CD14-positive monocyte (primary cell): ENCODE measurements around the gene SERBP1. TPM values are rescaled to one million over a fixed set of nuclear protein-coding genes. Genes with fewer than 3 reads are reported as not detected.

Experiments
- DNase-seq, 3 donors: peaks; one replicate each; pipeline ENCODE4 v3.0.0-alpha.2; 2011 to 2022
- H2AFZ ChIP-seq: 2 replicates; pipeline ENCODE4 v1.6.0; 2012; ENCODE audit warnings: mild to moderate bottlenecking, low read depth, low read length, inconsistent platforms; ENCODE audit not compliant: insufficient read depth, poor library complexity, severe bottlenecking
- H3K27ac ChIP-seq, 2 donors: 1 replicate in 1 of 2; 2 replicates in 1 of 2; pipeline ENCODE4 v1.5.1; 2012 to 2013; ENCODE audit warnings: low read length in 2 of 2, control low read depth in 1 of 2, inconsistent platforms in 1 of 2, low read depth in 1 of 2, mild to moderate bottlenecking in 1 of 2
- H3K27me3 ChIP-seq, 2 donors: one replicate each; pipeline versions ENCODE4 v1.6.0 to v1.6.1; 2011 to 2013; ENCODE audit warnings: low read length in 2 of 2; ENCODE audit not compliant: control insufficient read depth in 2 of 2, insufficient read depth in 2 of 2
- H3K36me3 ChIP-seq, 2 donors: replicated peaks in 1 of 2; 1 replicate in 1 of 2; 2 replicates in 1 of 2; pipeline versions ENCODE4 v1.5.1 to v1.6.1; 2012 to 2013; ENCODE audit warnings: low read length in 2 of 2, control low read depth in 1 of 2, inconsistent platforms in 1 of 2, mild to moderate bottlenecking in 1 of 2; ENCODE audit not compliant: insufficient read depth in 2 of 2, control insufficient read depth in 1 of 2
- H3K4me1 ChIP-seq, 2 donors: 1 replicate in 1 of 2; 2 replicates in 1 of 2; pipeline versions ENCODE4 v1.5.1 to v1.6.1; 2012 to 2013; ENCODE audit warnings: low read length in 2 of 2, control low read depth in 1 of 2, inconsistent platforms in 1 of 2, mild to moderate bottlenecking in 1 of 2, moderate library complexity in 1 of 2; ENCODE audit not compliant: insufficient read depth in 2 of 2, control insufficient read depth in 1 of 2
- H3K4me2 ChIP-seq: replicated peaks from 2 replicates; pipeline ENCODE3; 2012; ENCODE audit warnings: low read length, moderate library complexity, mild to moderate bottlenecking; ENCODE audit not compliant: poor library complexity, severe bottlenecking; ENCODE audit errors: extremely low read depth
- H3K4me3 ChIP-seq, 3 experiments: fragments of 200-600 bp in 1 of 3; sonication (generic) in 1 of 3; replicated peaks in 1 of 3; 1 replicate in 2 of 3; 2 replicates in 1 of 3; pipeline ENCODE4 v1.5.1; 2011 to 2013; ENCODE audit warnings: low read length in 3 of 3, mild to moderate bottlenecking in 3 of 3, control low read depth in 2 of 3, low read depth in 2 of 3, inconsistent platforms in 1 of 3, moderate library complexity in 1 of 3
- H3K79me2 ChIP-seq: 2 replicates; pipeline ENCODE4 v1.6.0; 2012; ENCODE audit warnings: mild to moderate bottlenecking, control low read depth, inconsistent platforms, low read length, moderate library complexity; ENCODE audit not compliant: insufficient read depth
- H3K9ac ChIP-seq: 2 replicates; pipeline ENCODE4 v1.6.0; 2017; ENCODE audit warnings: low read length, mild to moderate bottlenecking; ENCODE audit not compliant: insufficient read depth, poor library complexity, severe bottlenecking
- H3K9me3 ChIP-seq, 2 donors: replicated peaks in 1 of 2; 1 replicate in 1 of 2; 2 replicates in 1 of 2; pipeline versions ENCODE4 v1.5.1 to v1.6.1; 2012 to 2013; ENCODE audit warnings: low read length in 2 of 2, control low read depth in 1 of 2; ENCODE audit not compliant: control insufficient read depth in 1 of 2, insufficient read depth in 1 of 2
- H4K20me1 ChIP-seq: 2 replicates; pipeline ENCODE4 v1.6.0; 2012; ENCODE audit warnings: mild to moderate bottlenecking, low read length, control low read depth, moderate library complexity; ENCODE audit not compliant: insufficient read depth
- H3K27ac Mint-ChIP-seq, 7 donors: one replicate each; pipeline ENCODE4 v1.8.0; 2020; ENCODE audit warnings: mild to moderate bottlenecking in 7 of 7, mixed read lengths in 7 of 7, moderate library complexity in 6 of 7, inconsistent platforms in 2 of 7
- H3K27me3 Mint-ChIP-seq, 3 donors: one replicate each; pipeline ENCODE4 v1.8.0; 2021 to 2022; ENCODE audit warnings: low read depth in 3 of 3, mild to moderate bottlenecking in 3 of 3, mixed read lengths in 3 of 3, moderate library complexity in 3 of 3, inconsistent platforms in 1 of 3
- H3K36me3 Mint-ChIP-seq, 2 donors: one replicate each; pipeline ENCODE4 v1.8.0; 2020; ENCODE audit warnings: mixed read lengths in 2 of 2, inconsistent platforms in 1 of 2, mild to moderate bottlenecking in 1 of 2
- H3K4me1 Mint-ChIP-seq: one replicate; pipeline ENCODE4 v1.8.0; 2020; ENCODE audit warnings: mild to moderate bottlenecking, mixed read lengths
- H3K4me3 Mint-ChIP-seq, 2 donors: one replicate each; pipeline ENCODE4 v1.8.0; 2020; ENCODE audit warnings: mild to moderate bottlenecking in 2 of 2, mixed read lengths in 2 of 2, moderate library complexity in 1 of 2
- H3K9me3 Mint-ChIP-seq, 7 donors: one replicate each; pipeline ENCODE4 v1.8.0; 2020 to 2022; ENCODE audit warnings: mixed read lengths in 7 of 7, mild to moderate bottlenecking in 6 of 7, moderate library complexity in 6 of 7, inconsistent platforms in 2 of 7
- WGBS: methylation state at CpG from one replicate; pipeline ENCODE4 v1.1.5; 2013; ENCODE audit warnings: missing lambda C conversion rate; ENCODE audit not compliant: insufficient coverage; 5-methylcytosine and 5-hydroxymethylcytosine counted together
- intact Hi-C, 2 donors: fragments of 100-400 bp; cut with micrococcal nuclease; formaldehyde crosslinking; loops; one replicate each; pipeline versions ENCODE4 v1.15.0 to v1.15.1; 2023
- polyA plus RNA-seq, 3 donors: library from polyadenylated mRNA; depleted of rRNA in 1 of 3; unstranded in 2 of 3; stranded (reverse) in 1 of 3; fragments of 300-500 nt in 2 of 3; fragments of >200 nt in 1 of 3; fragmentation: Illumina TruSeq in 2 of 3; gene quantifications; 1 replicate in 2 of 3; 2 replicates in 1 of 3; pipeline ENCODE4 v1.2.3, GENCODE V29; 2012 to 2021
- TF ChIP-seq, protein P1 (sequence below): fragments of 200-600 bp; IDR thresholded peaks from one replicate; pipeline ENCODE4 v1.8.0; 2022; ENCODE audit warnings: antibody characterized with exemption, mild to moderate bottlenecking

The SERBP1 gene
- polyA plus RNA-seq, 3 donors: 38.2 to 78.8 (median 75.3) TPM

DNA sequence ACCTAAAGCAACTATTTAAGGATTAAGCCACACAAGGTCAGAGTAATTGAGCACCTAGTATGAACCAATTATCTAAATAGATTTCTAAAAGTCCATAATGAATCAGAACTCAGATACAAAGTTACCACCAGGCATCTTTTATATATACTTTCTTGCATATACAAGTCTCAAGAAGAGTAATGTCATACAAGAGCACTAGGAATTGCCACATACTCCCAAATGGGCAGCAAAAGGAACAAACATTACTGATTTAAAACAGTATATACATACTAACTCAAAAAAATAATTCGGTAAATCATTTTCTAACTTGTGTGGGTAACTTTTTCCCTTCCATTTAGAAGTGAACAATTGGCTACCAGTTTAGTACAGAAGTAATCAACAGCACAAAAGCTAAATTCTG lies 22.1 kb downstream of the SERBP1 start:
- no peaks in the 10 kb centered on the region for H3K4me1 Mint-ChIP-seq
- no peaks in the 10 kb centered on the region for H3K9me3 ChIP-seq
- H4K20me1 ChIP-seq: peaks cover 7% of the 10 kb centered on the region
- H3K4me2 ChIP-seq: no peak overlapping the region
- H3K27me3 ChIP-seq: no peaks in the 10 kb centered on the region
- WGBS: no CpG with 5 or more reads among the region's 1 CpG
- no peak overlapping the region for H2AFZ ChIP-seq
- no peaks in the 10 kb centered on the region for H3K79me2 ChIP-seq
- H3K36me3 ChIP-seq: peaks cover 27 to 45% of the 10 kb centered on the region in 2 donors
- H3K4me1 ChIP-seq: no peaks in the 10 kb centered on the region
- no peak overlapping the region for H3K4me3 Mint-ChIP-seq
- no peak for DNase-seq
- no peak overlapping the region for H3K27ac Mint-ChIP-seq
- no peaks in the 10 kb centered on the region for H3K9me3 Mint-ChIP-seq
- TF ChIP-seq, protein P1, sequence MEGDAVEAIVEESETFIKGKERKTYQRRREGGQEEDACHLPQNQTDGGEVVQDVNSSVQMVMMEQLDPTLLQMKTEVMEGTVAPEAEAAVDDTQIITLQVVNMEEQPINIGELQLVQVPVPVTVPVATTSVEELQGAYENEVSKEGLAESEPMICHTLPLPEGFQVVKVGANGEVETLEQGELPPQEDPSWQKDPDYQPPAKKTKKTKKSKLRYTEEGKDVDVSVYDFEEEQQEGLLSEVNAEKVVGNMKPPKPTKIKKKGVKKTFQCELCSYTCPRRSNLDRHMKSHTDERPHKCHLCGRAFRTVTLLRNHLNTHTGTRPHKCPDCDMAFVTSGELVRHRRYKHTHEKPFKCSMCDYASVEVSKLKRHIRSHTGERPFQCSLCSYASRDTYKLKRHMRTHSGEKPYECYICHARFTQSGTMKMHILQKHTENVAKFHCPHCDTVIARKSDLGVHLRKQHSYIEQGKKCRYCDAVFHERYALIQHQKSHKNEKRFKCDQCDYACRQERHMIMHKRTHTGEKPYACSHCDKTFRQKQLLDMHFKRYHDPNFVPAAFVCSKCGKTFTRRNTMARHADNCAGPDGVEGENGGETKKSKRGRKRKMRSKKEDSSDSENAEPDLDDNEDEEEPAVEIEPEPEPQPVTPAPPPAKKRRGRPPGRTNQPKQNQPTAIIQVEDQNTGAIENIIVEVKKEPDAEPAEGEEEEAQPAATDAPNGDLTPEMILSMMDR: no peak
- H3K27ac ChIP-seq: no peak overlapping the region
- no peak overlapping the region for H3K9ac ChIP-seq
- no peak overlapping the region for H3K4me3 ChIP-seq
- H3K36me3 Mint-ChIP-seq: peaks cover 27 to 35% of the 10 kb centered on the region in 2 donors
- H3K27me3 Mint-ChIP-seq: no peaks in the 10 kb centered on the region
- intact Hi-C loops: no loop called here

- Histone ChIP-seq H3K27me3 (no peaks in the 10 kb centered on the region), H2AFZ (no peak overlapping the region), H3K9ac (no peak overlapping the region), H3K79me2 (no peaks in the 10 kb centered on the region), H3K9me3 (no peaks in the 10 kb centered on the region), H3K4me1 (no peaks in the 10 kb centered on the region), H3K4me2 (no peak overlapping the region), H4K20me1 (peaks cover 7% of the 10 kb centered on the region), H3K27ac (no peak overlapping the region), H3K36me3 (peaks cover 24 to 40% of the 10 kb centered on the region in 2 donors), H3K4me3 (no peak overlapping the region)
- no peak for DNase-seq
- Mint-ChIP-seq H3K4me1 (no peaks in the 10 kb centered on the region), H3K9me3 (no peaks in the 10 kb centered on the region), H3K4me3 (no peak overlapping the region), H3K27me3 (no peaks in the 10 kb centered on the region), H3K36me3 (peaks cover 24 to 32% of the 10 kb centered on the region in 2 donors), H3K27ac (no peak overlapping the region)
- intact Hi-C loops: no loop called here
- TF ChIP-seq, protein P1: no peak
- 100% methylated on average over 3 of the region's 5 CpGs for WGBS
These were observed 22.7 kb downstream of the SERBP1 start for GRCh38 chr1:67407498-67407897.
